HL-60 (cell line): ENCODE results near the gene RPGRIP1.

Experiments
- DNase-seq, 2 experiments: peaks; one replicate each; pipeline ENCODE4 v3.0.0-alpha.2; 2010 to 2020; ENCODE audit warnings: low read depth in 1 of 2, low spot score in 1 of 2
- H3K27ac ChIP-seq: fragments of 250-450 bp; sonication (Bioruptor Pico); replicated peaks from 2 replicates; pipeline ENCODE4 v1.5.1; 2020; ENCODE audit warnings: mild to moderate bottlenecking, moderate library complexity
- H3K27me3 ChIP-seq: fragments of 250-450 bp; sonication (Bioruptor Pico); 2 replicates; pipeline ENCODE4 v1.5.1; 2021; ENCODE audit warnings: mild to moderate bottlenecking, moderate library complexity; ENCODE audit not compliant: insufficient read depth, poor library complexity, severe bottlenecking
- H3K4me3 ChIP-seq: replicated peaks from 2 replicates; pipeline ENCODE4 v1.5.1; 2011; ENCODE audit warnings: mild to moderate bottlenecking, control low read depth, low read length; ENCODE audit not compliant: insufficient read depth
- CTCF ChIP-seq: IDR thresholded peaks from one replicate; pipeline ENCODE4 v1.5.1; 2011; ENCODE audit warnings: low read length, control low read depth, inconsistent platforms; ENCODE audit not compliant: insufficient read depth
- GABPA ChIP-seq: IDR thresholded peaks from 2 replicates; pipeline ENCODE4 v1.6.1; 2012; ENCODE audit warnings: low read depth
- POLR2AphosphoS5 ChIP-seq: IDR thresholded peaks from 2 replicates; pipeline ENCODE4 v1.6.1; 2012; ENCODE audit warnings: low read depth
- SPI1 ChIP-seq: IDR thresholded peaks from 2 replicates; pipeline ENCODE4 v1.6.1; 2012; ENCODE audit warnings: low read depth, mild to moderate bottlenecking, borderline replicate concordance
- TF ChIP-seq, protein P1 (sequence below): IDR thresholded peaks from 2 replicates; pipeline ENCODE4 v1.6.1; 2012; ENCODE audit warnings: low read depth; ENCODE audit not compliant: insufficient replicate concordance

RPGRIP1 gene

GRCh38 chr14:21311614-21312013, 31.7 kb downstream of the RPGRIP1 start:
- TF ChIP-seq, protein P1, sequence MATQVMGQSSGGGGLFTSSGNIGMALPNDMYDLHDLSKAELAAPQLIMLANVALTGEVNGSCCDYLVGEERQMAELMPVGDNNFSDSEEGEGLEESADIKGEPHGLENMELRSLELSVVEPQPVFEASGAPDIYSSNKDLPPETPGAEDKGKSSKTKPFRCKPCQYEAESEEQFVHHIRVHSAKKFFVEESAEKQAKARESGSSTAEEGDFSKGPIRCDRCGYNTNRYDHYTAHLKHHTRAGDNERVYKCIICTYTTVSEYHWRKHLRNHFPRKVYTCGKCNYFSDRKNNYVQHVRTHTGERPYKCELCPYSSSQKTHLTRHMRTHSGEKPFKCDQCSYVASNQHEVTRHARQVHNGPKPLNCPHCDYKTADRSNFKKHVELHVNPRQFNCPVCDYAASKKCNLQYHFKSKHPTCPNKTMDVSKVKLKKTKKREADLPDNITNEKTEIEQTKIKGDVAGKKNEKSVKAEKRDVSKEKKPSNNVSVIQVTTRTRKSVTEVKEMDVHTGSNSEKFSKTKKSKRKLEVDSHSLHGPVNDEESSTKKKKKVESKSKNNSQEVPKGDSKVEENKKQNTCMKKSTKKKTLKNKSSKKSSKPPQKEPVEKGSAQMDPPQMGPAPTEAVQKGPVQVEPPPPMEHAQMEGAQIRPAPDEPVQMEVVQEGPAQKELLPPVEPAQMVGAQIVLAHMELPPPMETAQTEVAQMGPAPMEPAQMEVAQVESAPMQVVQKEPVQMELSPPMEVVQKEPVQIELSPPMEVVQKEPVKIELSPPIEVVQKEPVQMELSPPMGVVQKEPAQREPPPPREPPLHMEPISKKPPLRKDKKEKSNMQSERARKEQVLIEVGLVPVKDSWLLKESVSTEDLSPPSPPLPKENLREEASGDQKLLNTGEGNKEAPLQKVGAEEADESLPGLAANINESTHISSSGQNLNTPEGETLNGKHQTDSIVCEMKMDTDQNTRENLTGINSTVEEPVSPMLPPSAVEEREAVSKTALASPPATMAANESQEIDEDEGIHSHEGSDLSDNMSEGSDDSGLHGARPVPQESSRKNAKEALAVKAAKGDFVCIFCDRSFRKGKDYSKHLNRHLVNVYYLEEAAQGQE, result no peak
- TF ChIP-seq CTCF, result no peak
- TF ChIP-seq GABPA, result no peak
- no peak for TF ChIP-seq POLR2AphosphoS5
- no peak for TF ChIP-seq SPI1
- no peak overlapping the region for H3K27ac ChIP-seq
- H3K4me3 ChIP-seq, result no peak overlapping the region
- DNase-seq, result no peak
- no peaks in the 10 kb centered on the region for H3K27me3 ChIP-seq

DNA sequence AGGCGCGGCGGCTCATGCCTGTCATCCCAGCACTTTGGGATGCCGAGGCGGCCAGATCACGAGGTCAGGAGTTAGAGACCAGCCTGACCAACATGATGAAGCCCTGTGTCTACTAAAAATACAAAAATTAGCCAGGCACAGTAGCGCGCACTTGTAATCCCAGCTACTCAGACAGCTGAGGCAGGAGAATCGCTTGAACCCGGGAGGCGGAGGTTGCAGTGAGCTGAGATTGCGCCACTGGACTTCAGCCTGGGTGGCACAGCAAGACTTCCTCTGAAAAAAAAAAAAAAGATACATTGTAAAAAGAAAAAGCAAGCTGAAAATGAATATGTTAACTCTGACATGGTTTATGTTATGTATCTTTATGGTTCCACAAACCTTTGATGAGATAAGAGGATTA, 33.6 kb downstream of the RPGRIP1 start:
- Histone ChIP-seq H3K4me3 (no peak overlapping the region), H3K27ac (no peak overlapping the region), H3K27me3 (no peaks in the 10 kb centered on the region)
- peak in 1 of 2 experiments; percentile 48 for DNase-seq
- TF ChIP-seq SPI1 (no peak), POLR2AphosphoS5 (no peak), CTCF (no peak), GABPA (no peak)
- TF ChIP-seq, protein P1, result no peak

GRCh38 chr14:21317398-21317797, 37.5 kb downstream of the RPGRIP1 start:
- no peak overlapping the region for H3K4me3 ChIP-seq
- DNase-seq, result peak in 1 of 2 experiments; percentile 39
- TF ChIP-seq, protein P1, result peak; percentile 75
- TF ChIP-seq SPI1 (peak; percentile 54; the same call in 1 of the 2 replicates), CTCF (no peak)

More at GRCh38 chr14:21317398-21317797, 37.5 kb downstream of the RPGRIP1 start:
- peak overlapping the region; percentile 36 for H3K27ac ChIP-seq
- no peaks in the 10 kb centered on the region for H3K27me3 ChIP-seq
